Middle frontal gyrus (tissue), 1 donor: ENCODE data around the gene SYS1.
A peak's percentile ranks its signal among the peaks of the same experiment; 100 is the strongest.

Experiments
- DNase-seq: peaks from one replicate; pipeline ENCODE4 v3.0.0-alpha.2; 2015; ENCODE audit warnings: low spot score; ENCODE audit errors: extremely low spot score

SYS1 gene

DNA sequence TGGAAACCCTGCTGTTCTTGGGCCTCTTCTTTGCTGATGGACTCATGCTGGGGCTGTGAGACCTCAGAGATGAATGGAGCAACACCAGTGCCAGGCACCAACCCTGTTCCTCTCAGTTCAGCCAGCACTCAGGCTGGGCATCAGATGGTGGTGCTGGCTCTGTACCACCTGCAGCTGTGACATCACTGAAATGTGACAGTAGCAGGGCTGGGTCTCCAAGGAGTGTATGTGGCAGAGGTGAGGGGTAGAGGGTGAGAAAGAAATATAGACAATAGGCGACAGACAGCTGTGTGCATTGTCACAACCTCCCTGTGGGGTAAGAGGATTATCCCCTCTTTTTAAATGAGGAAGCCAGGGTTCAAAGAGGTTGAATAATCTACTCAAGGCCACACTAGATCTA, 15.2 kb downstream of the SYS1 start, which contains the start of gene TP53TG5:
Gene TP53TG5 (minus strand): TSS at position 135 of the 400 bp plus-strand sequence. CDS start 89 bp downstream, at position 46.
- no peak for DNase-seq

DNA sequence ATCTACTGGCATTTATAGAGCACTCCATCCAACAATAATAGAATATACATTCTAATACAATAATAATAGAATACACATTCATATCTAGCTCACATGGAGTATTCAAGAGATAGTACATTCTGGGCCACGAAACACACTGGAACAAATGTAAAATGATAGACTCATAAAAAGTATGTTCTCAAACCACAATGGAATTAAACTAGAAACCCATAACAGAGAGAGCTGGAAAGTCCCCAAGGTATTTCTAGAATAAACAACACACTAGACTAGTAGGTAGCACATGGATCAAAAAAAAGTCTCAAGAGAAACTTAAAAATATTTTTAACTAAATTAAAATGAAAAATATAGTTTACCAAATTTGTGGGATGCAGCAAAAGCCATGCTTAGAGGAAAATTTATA, 24.3 kb downstream of the SYS1 start:
- DNase-seq, result no peak

DNA sequence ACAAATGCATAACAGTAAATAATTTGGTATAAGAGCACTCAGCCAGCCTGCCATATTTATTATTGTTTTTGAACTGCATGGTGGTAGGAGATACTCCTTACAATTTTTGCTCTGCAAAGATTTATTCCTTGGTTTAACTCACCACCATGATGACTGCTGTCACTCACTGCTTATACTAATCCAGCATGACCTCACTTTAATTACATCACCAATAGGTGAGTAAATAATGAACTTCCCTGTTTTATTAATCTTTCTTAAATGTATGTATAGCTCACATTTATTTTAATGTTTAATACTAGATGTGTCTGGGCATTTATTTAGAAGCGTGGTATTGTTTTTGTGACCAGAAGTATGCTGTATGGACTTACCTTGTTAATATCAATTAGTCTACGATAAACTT, 28.0 kb downstream of the SYS1 start:
- DNase-seq, result no peak

DNA sequence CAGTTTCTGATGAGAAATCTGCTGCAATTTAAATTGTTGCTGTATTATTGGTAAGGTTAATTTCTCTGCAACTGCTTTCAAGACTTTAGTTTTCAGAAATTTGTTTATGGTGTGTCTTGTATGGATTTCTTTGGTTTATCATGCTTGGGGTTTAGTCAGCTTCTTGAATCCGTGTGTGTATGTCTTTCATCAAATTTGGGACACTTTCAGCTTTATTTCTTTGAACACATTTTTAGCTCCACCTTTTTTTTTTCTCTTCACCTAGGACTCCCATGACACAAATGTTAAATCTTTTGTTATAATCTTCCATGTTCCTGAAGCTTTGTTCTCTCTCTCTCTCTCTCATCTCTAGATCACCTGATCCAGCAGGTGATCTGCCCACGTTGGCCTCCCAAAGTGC, 28.6 kb downstream of the SYS1 start:
- no peak for DNase-seq

DNA sequence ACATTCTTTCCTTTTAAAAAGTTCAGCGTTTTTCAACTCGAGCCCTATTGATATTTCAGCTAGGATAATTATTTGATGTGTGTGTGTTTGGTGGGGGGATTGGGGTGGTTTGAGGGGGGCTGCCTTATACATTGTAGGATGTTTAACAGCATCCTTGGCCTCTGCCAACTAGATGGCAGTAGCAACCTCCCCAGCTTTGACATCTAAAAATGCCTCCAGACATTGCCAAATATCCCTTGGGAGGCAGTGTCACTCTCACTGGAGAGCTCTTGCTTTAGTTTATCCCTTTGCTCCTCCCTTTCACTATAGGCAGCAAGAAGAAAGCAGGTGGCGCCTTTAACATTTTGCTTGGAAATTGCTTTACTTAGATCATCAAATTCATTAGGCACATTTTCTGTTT, 29.8 kb downstream of the SYS1 start:
- no peak for DNase-seq

DNA sequence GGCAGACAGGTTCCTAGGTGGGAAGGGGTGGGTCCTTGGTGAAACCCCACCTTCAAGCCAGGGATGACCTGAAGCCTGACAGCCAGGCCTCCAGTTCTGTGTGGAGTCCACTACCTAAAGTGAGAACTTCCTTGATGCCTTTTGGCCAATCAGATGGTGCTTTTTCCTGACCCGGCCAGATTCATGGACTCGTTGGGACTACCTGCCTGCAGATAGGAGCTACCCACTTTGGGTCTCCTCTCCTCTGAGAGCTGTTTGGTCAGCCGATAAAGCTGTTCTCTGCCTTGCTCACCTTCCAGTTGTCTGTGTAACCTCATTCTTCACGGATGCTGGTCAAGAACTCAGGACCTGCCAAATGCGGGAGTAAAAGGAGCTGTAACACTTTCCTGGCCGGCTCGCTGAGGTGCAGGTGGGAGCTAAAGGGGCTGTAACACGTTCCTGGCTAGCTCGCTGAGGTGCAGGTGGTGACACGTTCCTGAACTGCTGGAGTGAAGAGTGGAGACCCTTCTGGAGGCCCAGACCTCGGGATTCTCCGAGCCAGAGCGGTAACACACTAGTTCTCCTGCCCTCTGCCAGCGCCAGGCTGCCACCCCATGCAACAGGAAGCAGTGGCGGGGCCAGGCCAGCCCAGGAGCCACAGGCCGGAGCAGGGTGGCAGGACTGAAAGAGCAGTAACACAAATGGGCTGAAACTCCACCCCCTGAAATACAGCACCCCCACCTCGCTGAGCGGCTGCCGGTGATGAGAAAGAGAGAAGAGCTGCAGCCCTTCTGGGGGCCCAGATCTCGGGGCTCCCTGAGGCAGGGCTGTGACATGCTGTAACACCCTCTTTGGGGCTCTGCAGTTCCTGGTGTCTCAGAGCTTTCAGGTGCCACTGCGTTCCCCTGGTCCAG, 31.5 kb downstream of the SYS1 start:
- DNase-seq, result no peak

DNA sequence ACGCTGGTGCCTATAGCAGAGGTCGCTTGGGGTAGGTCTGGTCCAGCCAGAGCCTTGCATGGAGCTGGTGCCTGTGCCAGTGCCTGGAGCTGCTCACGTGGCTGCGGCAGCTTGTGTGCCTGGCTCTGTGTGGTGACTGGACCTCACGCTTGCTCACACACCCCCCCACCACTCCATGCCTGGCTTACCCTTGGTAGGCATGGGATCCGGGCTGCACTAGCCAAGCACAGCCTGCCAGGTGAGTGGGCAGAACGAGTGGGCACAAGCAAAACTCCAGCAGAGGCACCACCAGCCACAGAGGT, 32.1 kb downstream of the SYS1 start:
- DNase-seq, result no peak

DNA sequence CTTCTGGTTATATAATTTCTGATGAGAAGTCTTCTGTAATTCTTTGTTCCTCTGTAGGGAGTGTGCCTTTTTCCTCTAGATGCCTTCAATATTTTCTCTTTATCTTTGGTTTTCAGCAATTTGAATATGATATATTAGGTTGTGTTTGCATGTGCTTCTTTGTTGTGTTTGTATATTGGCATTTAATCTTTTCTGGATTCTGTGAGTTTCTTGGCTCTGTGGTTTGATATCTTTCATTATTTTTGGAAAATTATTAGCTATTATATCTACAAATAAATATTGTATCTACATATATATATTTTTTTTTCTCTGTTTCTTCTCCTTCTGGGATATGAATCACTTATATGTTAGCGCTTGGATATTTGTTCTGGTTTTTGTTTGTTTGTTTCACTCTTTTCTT, 36.1 kb downstream of the SYS1 start:
- DNase-seq, result no peak

DNA sequence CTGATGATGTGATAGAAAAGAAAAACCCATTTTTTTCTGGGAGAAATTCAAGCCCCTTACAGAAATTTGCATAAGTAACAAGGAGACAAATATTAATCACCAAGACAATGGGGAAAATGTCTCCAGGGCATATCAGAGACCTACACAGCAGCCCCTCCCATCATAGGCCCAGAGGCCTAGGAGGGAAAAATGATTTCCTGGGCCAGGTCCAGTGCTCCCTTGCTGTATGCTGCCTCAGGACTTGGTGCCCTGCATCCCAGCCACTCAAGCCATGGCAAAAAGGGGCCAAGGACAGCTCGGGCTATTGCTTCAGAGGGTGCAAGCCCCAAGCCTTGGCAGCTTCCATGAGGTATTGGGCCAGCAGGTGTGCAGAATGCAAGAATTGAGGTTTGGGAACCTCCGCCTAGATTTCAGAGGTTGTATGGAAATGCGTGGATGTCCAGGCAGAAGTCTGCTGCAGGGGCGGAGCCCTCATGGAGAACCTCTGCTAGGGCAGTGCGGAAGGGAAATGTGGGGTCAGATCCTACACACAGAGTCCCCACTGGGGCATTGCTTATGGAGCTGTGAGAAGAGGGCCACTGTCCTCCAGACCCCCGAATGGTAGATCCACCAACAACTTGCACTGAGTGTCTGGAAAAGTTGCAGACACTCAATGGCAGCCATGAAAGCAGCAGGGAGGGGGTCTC, 37.5 kb downstream of the SYS1 start:
- DNase-seq, result no peak

DNA sequence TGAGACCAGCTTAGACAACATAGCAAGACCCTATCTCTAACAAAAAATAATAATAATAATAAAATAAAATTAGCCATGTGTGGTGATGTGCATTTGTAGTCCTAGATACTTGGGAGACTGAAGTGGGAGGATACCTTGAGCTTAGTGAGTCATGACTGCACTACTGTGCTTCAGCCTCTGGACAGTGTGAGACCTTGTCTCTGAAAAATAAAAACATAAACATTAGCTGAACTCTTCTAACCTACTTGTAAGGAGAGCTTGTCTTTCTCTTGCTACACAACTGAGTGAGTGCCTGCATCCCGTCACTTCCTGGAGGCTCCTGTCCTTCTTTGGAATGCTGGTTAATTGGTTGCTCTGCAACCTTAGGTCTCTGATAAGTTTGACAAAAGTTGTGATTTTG, 40.0 kb downstream of the SYS1 start:
- no peak for DNase-seq

DNA sequence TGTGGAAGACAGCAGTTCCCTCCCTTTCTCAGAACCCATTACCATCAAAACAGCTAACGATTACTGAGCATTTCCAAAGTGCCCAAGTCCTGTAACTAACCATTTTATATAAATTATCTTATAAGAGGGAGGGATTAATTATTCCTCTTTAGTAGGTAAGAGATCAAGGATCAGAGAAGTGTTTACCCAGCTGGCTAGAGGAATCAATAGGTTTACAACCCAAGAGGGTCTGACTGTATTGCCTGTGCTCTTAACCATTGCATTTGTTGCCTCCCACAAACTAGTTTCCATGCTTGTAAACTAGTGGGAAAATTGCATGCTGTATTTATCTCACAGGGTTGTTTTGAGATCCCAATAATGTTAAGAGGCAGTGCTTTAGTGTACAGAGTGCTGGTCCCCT, 41.5 kb downstream of the SYS1 start:
- no peak for DNase-seq

DNA sequence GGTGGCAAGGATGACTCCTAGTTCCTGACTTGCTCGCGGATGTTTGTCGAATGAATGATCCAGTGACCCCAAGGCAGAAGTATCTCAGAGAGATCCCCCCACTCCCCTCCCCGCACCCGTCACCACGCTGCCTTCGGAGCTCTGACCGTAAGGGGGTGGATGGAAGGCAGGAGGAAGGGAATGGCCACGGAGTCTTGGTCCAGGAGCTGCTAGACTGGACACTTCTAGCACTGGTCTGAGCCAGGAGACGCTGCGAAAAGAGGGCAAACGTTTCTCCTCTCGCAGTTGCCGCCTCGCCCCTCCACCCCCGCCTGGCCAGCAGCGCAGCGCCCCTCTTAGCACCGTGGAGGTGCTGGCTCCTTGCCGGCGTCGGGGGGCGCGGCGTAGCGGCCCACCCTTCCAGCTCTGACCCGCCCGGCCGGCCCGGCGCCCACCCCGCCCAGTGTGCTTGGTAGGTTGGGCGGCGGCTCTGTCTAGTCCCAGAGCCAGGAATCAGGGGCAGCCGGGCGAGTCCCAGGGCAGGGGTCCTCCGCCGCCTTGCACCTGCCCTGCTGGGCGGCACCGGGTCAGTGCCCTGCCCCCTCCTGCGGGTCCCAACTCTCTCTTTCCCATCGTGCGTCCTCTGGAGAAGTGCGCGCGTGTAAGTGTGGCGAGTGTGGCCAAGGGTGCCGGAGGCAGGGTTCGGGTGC, 42.8 kb downstream of the SYS1 start:
- no peak for DNase-seq

DNA sequence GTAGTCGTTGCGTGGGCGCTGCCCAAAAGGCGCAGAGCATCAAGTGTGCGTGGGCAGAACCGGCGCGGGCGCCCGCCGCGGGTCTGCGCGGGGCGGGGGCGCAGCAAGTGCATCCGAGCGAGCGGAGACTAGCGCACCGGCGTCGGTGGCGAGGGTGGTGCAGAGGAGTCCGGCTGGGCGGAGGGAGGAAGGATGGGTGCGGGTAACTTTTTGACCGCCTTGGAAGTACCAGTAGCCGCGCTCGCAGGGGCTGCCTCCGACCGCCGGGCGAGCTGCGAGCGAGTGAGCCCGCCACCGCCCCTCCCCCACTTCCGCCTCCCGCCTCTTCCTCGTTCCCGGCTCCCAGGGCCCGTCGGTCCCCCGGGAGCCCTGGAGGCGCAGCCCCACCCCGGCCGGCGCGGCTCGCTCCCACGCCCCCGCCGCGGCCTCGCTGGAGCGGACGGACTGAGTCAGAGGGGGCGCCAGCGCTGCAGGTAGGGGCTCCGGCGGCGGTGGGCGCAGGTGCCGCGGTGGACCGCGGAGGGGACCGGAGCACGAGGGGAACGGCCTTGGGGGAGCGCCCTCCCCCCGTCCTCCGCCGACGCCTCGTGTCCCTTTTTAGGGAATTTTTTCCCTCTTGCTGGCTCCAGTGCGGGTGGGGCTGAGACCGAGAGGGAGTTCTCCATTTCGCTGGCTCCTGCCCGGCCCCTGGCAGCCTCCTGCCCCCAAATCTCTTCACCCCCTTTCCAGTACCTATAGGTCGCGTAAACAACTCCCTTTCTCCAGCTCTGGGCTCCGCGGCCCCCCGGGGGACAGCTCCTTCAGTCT, 43.5 kb downstream of the SYS1 start:
- DNase-seq, result peak; percentile 29

DNA sequence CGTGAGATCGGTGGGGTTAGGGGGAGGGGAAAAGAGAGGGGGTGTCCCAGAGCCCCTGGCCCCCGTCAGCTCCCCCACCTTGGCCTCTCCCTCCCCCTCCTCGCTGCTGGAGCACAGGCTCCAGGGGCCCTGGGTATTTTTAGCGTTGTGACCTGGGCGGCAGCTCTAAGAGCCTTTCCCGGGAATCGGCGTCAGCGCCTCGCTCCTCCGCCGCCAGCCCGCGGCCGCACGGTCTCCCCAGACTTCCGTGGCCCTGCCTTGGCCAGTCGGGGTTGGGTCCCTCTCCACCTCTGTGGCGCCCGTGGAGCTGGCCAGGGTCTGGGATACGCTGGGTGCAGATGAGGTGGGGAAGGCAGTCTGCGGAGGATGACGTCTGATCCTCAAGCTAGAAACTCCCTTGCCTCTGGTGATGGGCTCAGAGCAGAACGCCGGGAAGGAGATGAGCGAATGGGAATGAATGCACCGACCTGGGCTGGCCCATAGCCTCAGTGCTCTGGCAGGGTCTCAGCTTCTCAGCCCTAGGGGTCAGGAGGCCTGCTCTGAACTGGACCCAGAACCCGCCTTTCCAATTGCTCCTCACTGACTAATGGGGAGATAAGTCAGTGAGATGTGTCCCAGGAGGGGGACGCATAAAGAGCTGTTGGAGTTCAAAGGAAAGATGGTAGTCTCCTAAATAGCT, 44.2 kb downstream of the SYS1 start:
- DNase-seq, result no peak

DNA sequence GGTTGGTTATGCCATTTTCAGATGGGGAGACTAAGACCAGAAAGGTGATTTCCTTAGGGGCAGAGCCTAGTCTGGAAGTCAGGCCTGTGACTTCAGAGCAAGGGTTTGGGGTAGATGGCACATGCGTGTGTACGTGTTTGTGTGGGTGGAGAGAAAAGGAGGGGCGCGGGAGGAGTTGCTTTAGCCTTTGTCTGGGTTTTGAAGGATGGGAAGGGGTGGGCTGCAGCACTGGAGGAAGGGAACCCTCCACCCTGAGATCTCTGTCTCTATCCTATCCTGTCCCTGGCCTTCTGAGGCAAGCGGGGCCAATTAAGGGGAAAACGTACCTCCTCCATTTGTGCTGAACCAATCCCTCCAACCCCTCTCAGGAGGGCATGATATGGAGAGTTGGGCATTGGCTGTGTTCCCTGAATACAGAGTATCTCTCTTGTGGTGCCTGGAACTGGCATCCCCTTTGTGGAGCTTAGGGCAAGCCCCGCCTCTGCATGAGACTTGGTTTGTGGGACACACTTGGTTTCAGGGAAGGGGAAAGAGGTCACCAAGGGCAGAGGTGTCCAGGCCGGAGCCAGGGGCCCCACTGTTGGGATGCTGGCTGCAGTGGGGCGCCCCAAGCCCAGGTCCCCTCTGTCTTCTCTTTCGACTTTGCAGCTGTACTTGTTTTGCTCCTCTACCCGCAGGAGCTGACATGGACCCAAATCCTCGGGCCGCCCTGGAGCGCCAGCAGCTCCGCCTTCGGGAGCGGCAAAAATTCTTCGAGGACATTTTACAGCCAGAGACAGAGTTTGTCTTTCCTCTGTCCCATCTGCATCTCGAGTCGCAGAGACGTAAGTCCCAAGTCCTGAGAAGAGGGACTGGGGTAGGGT, 45.1 kb downstream of the SYS1 start, which contains the start of gene DBNDD2:
Gene DBNDD2 (plus strand): TSS at position 507 of the 863 bp plus-strand sequence. CDS start 179 bp downstream, at position 686.
- peak; percentile 62 for DNase-seq

DNA sequence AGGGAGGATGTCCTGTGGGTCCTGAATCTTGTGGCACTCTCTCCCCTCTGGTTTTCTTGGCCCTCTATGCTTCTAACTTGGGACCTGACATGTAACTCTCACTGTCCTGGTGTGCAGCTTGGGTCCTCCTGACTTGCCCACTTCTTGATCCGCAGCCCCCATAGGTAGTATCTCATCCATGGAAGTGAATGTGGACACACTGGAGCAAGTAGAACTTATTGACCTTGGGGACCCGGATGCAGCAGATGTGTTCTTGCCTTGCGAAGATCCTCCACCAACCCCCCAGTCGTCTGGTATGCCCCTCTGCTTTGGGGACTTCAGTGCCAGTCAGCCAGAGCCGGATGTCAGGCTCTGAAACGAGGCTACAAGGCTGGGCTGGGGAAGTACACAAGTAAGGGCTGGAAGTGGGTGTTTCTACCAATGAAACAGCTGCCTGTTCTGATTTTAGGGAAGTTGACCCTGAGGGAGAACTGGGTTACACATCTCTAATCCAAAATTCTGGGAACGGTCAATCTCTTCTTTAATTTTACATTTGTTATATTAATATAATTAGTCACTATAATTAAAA, 45.8 kb downstream of the SYS1 start:
- no peak for DNase-seq

DNA sequence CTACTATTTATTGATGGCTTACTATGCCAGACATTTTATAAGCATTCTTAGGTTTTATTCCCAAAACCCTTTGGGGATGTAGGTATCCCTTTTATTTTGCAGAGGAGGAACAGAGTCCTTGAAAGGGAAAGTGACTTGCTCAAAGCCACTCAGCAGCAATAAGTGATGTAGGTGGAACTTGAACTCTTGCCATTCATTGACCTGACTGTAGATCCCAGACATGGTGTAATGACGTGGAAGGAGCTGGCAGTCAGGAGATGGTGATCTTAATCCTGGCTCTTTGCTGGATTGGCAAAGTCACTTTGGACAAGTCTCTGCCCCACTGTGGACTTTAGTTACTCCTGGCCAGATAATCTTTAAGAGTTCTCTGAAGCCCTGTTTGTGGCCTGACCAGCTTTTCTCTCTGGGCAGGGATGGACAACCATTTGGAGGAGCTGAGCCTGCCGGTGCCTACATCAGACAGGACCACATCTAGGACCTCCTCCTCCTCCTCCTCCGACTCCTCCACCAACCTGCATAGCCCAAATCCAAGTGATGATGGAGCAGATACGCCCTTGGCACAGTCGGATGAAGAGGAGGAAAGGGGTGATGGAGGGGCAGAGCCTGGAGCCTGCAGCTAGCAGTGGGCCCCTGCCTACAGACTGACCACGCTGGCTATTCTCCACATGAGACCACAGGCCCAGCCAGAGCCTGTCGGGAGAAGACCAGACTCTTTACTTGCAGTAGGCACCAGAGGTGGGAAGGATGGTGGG, 46.7 kb downstream of the SYS1 start:
- no peak for DNase-seq

DNA sequence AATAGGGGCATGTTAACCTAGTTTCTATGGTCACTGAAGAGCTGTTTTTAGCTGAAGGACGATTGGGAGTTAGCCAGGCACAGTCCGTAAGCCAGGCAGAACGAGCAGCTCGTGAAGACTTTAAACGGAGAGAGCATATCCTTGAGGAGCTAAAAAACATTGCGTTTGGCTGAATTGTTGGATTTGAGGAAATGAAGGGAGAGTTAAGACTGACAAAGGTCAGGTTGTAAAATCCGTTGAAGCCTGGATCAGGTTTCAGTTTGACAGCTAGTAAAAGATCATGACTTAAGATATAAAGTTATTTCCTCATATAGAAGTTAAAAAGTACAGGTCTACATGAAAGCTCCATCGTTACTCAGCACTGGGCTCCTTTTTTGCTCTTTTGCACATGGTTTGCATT, 47.9 kb downstream of the SYS1 start:
- no peak for DNase-seq

DNA sequence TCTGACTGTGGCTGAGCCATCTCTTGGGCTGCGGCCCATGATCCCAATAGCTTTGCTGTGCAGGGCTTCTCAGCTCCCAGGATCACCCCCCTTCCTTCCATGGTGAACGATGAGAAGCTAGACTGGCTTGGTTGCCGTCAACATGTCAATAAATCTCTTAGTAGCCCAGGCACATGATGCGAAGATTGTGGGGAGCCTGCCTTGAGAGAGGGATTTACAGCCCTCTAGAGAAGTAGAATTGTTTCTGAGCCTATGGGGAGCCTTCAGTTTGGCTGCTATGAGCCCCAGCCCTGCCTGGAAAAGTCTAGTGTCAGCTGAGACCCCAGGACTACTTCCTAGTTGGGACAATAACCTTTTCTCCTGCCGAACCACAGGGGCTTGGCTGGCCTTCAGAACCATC, 49.7 kb downstream of the SYS1 start:
- no peak for DNase-seq
